AG20443 (cell line): ENCODE measurements around the gene SEMA5A.

Experiments
- DNase-seq: peaks from one replicate; pipeline ENCODE4 v3.0.0; 2012; ENCODE audit warnings: low spot score, mixed read lengths

Gene SEMA5A

GRCh38 chr5:9324348-9325077, 221.4 kb downstream of the SEMA5A start:
- no peak for DNase-seq

GRCh38 chr5:9320652-9321051, 225.2 kb downstream of the SEMA5A start:
- DNase-seq: no peak

- no peak for DNase-seq
Measured at GRCh38 chr5:9318031-9318430, 227.8 kb downstream of the SEMA5A start.

GRCh38 chr5:9316733-9317132, 229.1 kb downstream of the SEMA5A start:
- no peak for DNase-seq

- DNase-seq: no peak
Measured at GRCh38 chr5:9316041-9316440, 229.8 kb downstream of the SEMA5A start.

GRCh38 chr5:9314558-9314957, 231.3 kb downstream of the SEMA5A start:
- DNase-seq: no peak

GRCh38 chr5:9313751-9314150, 232.1 kb downstream of the SEMA5A start:
- no peak for DNase-seq

GRCh38 chr5:9307150-9307549, 238.7 kb downstream of the SEMA5A start:
- no peak for DNase-seq

- DNase-seq: no peak
Measured at GRCh38 chr5:9302218-9302617, 243.7 kb downstream of the SEMA5A start.

- peak; percentile 14 for DNase-seq
Measured at GRCh38 chr5:9301200-9301599, 244.7 kb downstream of the SEMA5A start.

GRCh38 chr5:9297134-9297533, 248.7 kb downstream of the SEMA5A start:
- DNase-seq: no peak

- DNase-seq: no peak
Measured at GRCh38 chr5:9295466-9295801, 250.4 kb downstream of the SEMA5A start.

- DNase-seq: no peak
Measured at GRCh38 chr5:9294793-9295465, 250.9 kb downstream of the SEMA5A start.

- peak; percentile 16 for DNase-seq
Measured at GRCh38 chr5:9288234-9288633, 257.6 kb downstream of the SEMA5A start.

- DNase-seq: peak; percentile 76
Measured at GRCh38 chr5:9284781-9285307, 261.0 kb downstream of the SEMA5A start.

GRCh38 chr5:9284272-9284671, 261.6 kb downstream of the SEMA5A start:
- DNase-seq: no peak

- no peak for DNase-seq
Measured at GRCh38 chr5:9283473-9283872, 262.4 kb downstream of the SEMA5A start.

GRCh38 chr5:9283021-9283420, 262.9 kb downstream of the SEMA5A start:
- DNase-seq: peak; percentile 30

GRCh38 chr5:9282211-9282610, 263.7 kb downstream of the SEMA5A start:
- DNase-seq: no peak

- DNase-seq: no peak
Measured at GRCh38 chr5:9279774-9280173, 266.1 kb downstream of the SEMA5A start.

- no peak for DNase-seq
Measured at GRCh38 chr5:9278921-9279603, 266.8 kb downstream of the SEMA5A start.

- DNase-seq: no peak
Measured at GRCh38 chr5:9269014-9269413, 276.9 kb downstream of the SEMA5A start.

GRCh38 chr5:9268226-9268625, 277.6 kb downstream of the SEMA5A start:
- no peak for DNase-seq
